ENCODE data around the gene BLOC1S6. TPM values are rescaled to one million over a fixed set of nuclear protein-coding genes. Genes with fewer than 3 reads are reported as not detected.
"Not testable (repeated sequence)": the region's sequence is repeated elsewhere in the genome, so short reads cannot be mapped to it uniquely, and the experiment has no call there.

BLOC1S6 gene
- total RNA-seq, 1 donor from 2014 or later = 47.2 TPM

GRCh38 chr15:45637552-45638033 is 50.4 kb downstream of the BLOC1S6 start:
- DNase-seq (ENCODE audit: extremely low read depth, low read depth, low spot score) = no peak

- DNase-seq (ENCODE audit: extremely low read depth, low read depth, low spot score) = no peak
Observed at GRCh38 chr15:45640616-45641015, 53.4 kb downstream of the BLOC1S6 start.

- DNase-seq (ENCODE audit: extremely low read depth, low read depth, low spot score) = no peak
Observed at GRCh38 chr15:45641374-45641781, 54.2 kb downstream of the BLOC1S6 start.

GRCh38 chr15:45641999-45642932 is 55.1 kb downstream of the BLOC1S6 start:
- no peak for DNase-seq (ENCODE audit: extremely low read depth, low read depth, low spot score)

DNA sequence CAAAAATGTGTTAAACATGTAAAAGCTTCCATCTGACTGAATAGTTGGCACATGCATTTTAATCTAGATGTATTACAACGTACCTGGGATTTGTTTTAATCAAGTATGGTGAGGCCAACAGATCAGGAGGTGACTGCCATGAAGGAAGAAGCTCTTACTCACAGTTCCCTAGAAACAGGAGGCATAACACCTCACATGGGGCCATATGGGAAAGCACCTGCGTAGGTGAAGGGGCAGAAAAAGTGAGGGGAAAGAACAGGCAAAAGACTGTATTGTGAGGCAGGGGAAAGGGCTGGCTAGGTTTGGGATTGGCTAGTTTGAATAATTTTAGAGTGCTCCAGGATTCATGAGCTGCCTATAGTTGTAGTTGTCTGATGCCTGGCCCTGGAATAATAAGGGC is 57.3 kb downstream of the BLOC1S6 start:
- DNase-seq (ENCODE audit: extremely low read depth, low read depth, low spot score) = no peak

DNA sequence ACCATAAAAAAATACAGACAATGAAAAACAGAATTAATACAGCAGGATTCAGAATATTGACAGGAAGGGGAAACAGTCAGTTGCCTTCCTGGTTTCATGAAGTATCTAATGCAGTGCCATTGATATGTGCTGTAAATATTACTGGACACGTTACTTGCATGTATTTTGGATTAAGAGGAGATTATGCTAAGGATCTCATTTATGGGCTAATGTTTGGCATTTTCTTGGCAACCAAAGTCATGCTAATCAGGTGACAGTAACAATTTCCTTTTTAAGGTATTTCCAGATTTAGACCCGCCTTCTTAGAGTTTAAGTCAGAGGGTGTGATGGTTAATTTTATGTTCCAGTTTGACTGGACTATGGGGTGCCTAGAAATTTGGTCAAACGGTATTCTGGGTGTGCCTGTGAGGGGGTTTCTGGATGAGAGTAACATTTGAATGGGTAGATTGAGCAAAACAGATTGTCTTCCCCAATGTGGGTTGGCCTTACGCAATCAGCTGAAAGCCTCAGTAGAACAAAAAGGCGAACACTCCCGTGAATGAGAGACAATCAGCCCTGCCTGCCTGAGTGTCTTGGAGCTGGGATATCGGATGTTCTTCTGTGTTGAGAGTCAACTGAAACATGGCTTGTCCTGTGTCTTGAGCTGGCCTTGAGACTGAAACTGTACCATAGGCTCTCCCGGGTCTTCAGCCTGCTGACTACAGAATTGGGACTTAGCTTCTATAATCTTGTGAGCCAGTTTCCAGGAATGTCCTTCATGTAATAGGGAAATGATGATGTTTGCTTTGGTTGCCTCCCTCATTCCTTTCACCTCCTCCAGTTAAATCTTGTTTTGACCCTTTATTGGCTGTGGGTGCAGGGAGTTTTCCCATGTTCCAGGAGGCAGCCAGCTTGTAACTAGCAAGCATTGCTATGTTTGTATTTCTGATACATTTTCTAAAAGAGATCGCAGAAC is 58.1 kb downstream of the BLOC1S6 start:
- no peak for DNase-seq (ENCODE audit: extremely low read depth, low read depth, low spot score)

DNA sequence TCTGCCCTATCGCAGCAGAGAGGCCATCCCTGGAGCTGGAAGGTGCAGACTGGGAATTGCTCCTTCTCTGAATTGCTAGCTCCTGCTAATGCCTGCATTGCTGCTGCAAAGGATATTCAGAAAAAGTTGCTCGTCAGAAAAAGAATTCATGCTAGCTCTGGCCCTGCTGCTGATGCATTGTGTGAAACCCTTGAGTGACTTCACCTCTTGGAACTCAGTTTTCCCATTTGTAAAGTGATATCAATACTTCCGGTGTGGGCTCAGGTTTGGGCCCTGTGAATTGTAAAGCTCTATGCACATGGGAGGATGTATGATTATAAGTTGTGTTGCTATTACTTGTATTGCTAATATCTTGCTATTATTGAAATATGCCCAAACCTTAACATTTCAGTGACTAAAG is 59.0 kb downstream of the BLOC1S6 start:
- no peak for DNase-seq (ENCODE audit: extremely low read depth, low read depth, low spot score)

GRCh38 chr15:45647828-45648227 is 60.6 kb downstream of the BLOC1S6 start:
- DNase-seq (ENCODE audit: extremely low read depth, low read depth, low spot score) = no peak

DNA sequence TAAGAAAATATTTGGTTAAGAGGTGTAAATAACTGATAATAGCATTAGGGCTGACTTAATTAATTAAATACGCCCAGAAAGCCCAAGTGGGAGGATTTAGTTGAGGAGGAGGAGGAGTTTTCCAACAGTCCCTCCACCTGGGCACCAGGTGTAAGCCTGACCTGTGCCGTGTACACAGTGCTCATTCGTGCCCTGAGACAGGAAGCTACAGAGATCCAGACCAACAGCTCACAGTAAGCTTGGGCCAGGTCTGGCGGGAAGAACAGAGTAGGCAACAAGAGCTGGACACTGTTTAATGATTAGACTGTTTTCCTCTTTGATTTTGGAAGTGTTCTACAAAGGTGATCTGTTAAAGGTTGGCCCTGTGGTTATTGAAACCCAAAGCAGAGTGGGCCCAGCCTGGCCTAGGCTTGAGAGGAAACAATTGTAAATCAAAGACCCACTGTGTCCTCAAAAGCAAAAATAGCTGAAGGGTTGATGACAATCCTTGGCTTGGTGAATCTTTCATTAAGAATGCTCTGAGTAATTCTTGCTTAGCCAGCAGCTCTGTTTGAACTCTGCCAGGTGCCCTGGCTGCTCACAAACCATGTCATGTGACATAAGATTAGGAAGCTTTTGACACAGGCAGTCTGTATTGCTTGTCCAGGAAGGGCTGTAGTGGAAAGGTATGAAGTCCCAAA is 61.5 kb downstream of the BLOC1S6 start:
- DNase-seq (ENCODE audit: extremely low read depth, low read depth, low spot score) = no peak

GRCh38 chr15:45650007-45650406 is 62.8 kb downstream of the BLOC1S6 start:
- not testable (repeated sequence) for DNase-seq (ENCODE audit: extremely low read depth, low read depth, low spot score)

GRCh38 chr15:45650889-45651525 is 63.8 kb downstream of the BLOC1S6 start:
- no peak for DNase-seq (ENCODE audit: extremely low read depth, low read depth, low spot score)

- DNase-seq (ENCODE audit: extremely low read depth, low read depth, low spot score) = no peak
Observed at GRCh38 chr15:45653702-45654424, 66.7 kb downstream of the BLOC1S6 start.

- DNase-seq (ENCODE audit: extremely low read depth, low read depth, low spot score) = no peak
Observed at GRCh38 chr15:45654749-45655148, 67.6 kb downstream of the BLOC1S6 start.

- no peak for DNase-seq (ENCODE audit: extremely low read depth, low read depth, low spot score)
Observed at GRCh38 chr15:45657254-45657653, 70.1 kb downstream of the BLOC1S6 start.

DNA sequence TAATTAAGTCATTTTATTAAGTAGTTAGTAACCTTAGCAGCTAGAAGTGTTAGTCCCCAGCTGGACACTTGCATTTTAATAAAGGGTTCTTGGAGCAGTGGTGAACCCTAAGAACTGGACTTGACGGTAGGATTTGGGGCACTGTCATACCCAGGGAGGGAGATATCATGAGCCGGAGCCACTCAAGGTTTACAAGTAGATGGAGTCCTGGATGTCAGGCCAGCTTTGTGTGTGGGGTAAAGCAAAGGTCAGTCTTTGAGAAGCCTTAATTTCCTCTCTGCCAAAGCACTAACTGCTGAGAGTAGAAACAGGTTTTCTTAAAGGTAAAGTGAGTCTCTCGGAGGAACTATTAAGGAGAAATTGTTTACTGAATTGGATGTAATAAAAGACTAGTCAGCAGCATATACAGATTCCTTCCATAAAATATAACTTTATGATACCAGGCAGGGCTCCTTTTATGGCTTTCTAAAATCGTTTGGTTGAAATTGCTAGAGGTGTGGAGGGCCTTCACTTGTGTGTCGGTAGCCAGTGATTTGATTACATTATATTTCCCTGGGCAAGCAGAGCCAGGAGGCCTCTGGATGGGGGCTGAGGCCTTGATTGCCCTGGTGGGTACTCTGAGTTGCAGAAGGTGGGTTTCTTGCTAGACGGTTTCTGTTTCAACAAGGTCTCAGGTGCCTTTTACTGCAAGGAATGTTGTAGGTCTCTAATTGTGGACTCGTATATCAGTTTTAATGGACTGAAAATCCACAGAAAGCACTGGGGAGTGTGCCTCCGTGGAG is 70.8 kb downstream of the BLOC1S6 start:
- DNase-seq (ENCODE audit: extremely low read depth, low read depth, low spot score) = no peak
